Epithelial cell of proximal tubule (primary cell): ENCODE measurements around the gene NDUFA11. TPM values are rescaled to one million over a fixed set of nuclear protein-coding genes. Genes with fewer than 3 reads are reported as not detected.
A peak's percentile ranks its signal among the peaks of the same experiment; 100 is the strongest.
"Not testable (repeated sequence)": the region's sequence is repeated elsewhere in the genome, so short reads cannot be mapped to it uniquely, and the experiment has no call there.

Source experiments
- DNase-seq: peaks from one replicate; pipeline ENCODE4 v3.0.0-alpha.2; 2011; ENCODE audit warnings: low read depth
- H3K4me3 ChIP-seq: 2 replicates; pipeline ENCODE4 v1.5.1; 2011; ENCODE audit warnings: low read depth, mild to moderate bottlenecking, low read length
- total RNA-seq: library from RNA; depleted of rRNA; stranded (reverse); fragments of >200 nt; gene quantifications from 2 replicates; pipeline ENCODE4 v1.2.3, GENCODE V29; 2015
- TF ChIP-seq, protein P1 (sequence below): conservative IDR thresholded peaks from 2 replicates; pipeline ENCODE4 v1.5.1; 2012; ENCODE audit warnings: low read depth, mild to moderate bottlenecking, low read length

Gene NDUFA11
- total RNA-seq, 1 donor from 2014 or later = 246 TPM

GRCh38 chr19:5880604-5881078, 22.9 kb downstream of the NDUFA11 start:
- peak; percentile 33 for DNase-seq
- TF ChIP-seq, protein P1, sequence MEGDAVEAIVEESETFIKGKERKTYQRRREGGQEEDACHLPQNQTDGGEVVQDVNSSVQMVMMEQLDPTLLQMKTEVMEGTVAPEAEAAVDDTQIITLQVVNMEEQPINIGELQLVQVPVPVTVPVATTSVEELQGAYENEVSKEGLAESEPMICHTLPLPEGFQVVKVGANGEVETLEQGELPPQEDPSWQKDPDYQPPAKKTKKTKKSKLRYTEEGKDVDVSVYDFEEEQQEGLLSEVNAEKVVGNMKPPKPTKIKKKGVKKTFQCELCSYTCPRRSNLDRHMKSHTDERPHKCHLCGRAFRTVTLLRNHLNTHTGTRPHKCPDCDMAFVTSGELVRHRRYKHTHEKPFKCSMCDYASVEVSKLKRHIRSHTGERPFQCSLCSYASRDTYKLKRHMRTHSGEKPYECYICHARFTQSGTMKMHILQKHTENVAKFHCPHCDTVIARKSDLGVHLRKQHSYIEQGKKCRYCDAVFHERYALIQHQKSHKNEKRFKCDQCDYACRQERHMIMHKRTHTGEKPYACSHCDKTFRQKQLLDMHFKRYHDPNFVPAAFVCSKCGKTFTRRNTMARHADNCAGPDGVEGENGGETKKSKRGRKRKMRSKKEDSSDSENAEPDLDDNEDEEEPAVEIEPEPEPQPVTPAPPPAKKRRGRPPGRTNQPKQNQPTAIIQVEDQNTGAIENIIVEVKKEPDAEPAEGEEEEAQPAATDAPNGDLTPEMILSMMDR = no peak

GRCh38 chr19:5880196-5880595, 23.4 kb downstream of the NDUFA11 start:
- no peak overlapping the region for H3K4me3 ChIP-seq
- TF ChIP-seq, protein P1 = no peak
- no peak for DNase-seq

More at GRCh38 chr19:5880604-5881078, 22.9 kb downstream of the NDUFA11 start:
- H3K4me3 ChIP-seq = no peak overlapping the region

DNA sequence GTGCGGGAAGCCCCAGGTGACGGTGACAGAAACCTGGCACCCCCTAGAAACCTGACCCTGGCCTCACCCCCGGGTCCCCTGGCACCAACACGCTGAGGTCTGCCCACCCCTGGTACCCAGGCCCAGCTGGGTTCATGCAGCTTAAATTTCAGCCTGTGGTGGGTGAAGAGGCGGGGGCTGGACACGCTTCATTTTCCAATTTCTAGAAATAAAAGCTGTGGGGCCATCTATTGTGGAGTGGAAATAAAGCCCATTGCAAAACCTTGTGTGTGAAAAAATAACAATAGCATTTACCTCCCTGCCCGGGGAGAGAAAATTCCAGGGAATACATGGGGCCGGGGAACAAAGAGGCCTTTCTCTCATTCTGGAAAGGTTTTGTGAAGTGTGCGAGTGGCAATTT, 25.7 kb downstream of the NDUFA11 start:
- no peak overlapping the region for H3K4me3 ChIP-seq
- TF ChIP-seq, protein P1 = no peak
- no peak for DNase-seq

- TF ChIP-seq, protein P1 = no peak
- DNase-seq = no peak
- H3K4me3 ChIP-seq = no peak overlapping the region
Observed at GRCh38 chr19:5877427-5877826, 26.2 kb downstream of the NDUFA11 start.

DNA sequence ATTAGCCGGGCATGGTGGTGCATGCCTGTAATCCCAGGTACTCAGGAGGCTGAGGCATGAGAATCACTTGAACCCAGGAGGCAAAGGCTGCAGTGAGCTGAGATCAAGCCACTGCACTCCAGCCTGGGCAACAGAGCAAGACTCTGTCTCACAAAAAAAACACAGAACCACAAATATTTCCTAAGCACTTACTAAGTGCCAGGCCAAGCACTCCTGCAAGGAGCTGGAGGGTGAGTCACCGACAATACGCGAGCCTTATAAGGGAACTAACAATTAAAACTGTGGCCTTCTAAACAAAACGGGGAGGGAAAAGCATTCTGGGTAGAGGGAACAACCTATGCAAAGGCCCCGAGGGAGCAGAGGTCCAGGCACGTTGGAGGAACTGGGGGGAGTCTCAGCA, 29.1 kb downstream of the NDUFA11 start:
- not testable (repeated sequence) for DNase-seq, H3K4me3 ChIP-seq

DNA sequence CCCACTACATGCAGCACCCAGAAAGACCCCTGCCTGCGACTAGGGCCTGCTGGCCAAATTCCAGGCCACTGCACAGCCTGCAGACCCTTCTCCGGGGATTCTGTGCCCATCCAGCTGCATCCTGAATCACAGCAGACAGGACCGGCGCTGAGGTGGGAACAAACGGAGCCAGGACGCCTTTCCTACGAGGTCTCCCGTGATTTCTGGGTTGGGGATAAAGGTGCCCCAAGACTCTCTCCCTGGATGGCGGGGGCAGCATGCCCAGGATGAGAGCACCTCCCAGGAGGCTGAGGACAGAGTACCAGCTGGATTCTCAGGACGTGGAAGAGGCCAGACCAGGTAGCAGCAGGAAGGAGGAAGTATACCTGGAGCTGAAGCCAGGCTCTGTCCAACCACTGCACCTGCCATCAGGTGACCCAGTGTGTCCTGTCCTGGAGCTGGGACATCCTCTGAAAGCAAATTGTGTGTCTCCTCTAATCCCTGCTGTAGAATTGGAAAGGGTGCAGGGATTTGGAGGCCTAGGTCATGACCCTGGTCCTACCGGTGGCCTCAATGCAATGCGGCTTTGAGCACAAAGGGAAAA, 29.9 kb downstream of the NDUFA11 start:
- no peak for DNase-seq
- TF ChIP-seq, protein P1 = no peak
- no peak overlapping the region for H3K4me3 ChIP-seq

DNA sequence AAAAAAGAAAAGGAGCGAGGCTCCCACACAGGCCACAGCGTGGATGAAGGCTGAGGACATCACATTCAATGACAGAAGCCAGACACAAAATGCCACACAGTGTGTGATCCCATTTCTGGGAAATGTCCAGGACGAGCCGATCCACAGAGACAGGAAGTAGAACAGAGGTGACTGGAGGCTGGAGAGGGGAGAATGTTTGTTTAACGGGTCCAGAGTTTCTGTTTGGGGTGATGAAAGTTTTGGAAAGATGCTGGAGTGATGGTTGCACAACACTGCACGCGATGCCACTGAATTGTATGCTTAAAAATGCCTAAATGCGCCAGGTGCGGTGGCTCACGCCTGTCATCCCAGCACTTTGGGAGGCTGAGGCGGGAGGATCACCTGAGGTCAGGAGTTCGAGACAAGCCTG, 32.6 kb downstream of the NDUFA11 start:
- H3K4me3 ChIP-seq = no peak overlapping the region
- DNase-seq = no peak
- TF ChIP-seq, protein P1 = no peak
